ENCODE measurements around the gene PEX13.

Gene PEX13

DNA sequence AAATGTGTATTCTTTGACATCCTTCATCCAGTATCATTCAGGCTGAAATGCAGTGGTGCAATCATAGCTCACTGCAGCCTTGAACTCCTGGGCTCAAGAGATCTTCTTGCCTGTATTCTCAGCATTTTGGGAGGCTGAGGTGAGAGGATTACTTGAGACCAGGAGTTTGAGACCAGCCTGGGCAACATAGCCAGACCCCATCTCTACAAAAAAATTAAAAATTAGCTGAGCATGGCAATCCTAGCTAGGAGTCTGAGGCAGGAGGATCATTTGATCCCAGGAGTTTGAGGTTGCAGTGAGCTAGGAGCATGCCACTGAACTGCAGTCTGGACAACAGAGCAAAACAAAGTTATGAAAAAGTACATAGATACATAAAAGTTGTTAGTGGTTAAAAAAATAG, 72.3 kb downstream of the PEX13 start:
- no peak for TF ChIP-seq ZFX (IDR thresholded peaks at IDR 0.05)
- TF ChIP-seq, protein P1, sequence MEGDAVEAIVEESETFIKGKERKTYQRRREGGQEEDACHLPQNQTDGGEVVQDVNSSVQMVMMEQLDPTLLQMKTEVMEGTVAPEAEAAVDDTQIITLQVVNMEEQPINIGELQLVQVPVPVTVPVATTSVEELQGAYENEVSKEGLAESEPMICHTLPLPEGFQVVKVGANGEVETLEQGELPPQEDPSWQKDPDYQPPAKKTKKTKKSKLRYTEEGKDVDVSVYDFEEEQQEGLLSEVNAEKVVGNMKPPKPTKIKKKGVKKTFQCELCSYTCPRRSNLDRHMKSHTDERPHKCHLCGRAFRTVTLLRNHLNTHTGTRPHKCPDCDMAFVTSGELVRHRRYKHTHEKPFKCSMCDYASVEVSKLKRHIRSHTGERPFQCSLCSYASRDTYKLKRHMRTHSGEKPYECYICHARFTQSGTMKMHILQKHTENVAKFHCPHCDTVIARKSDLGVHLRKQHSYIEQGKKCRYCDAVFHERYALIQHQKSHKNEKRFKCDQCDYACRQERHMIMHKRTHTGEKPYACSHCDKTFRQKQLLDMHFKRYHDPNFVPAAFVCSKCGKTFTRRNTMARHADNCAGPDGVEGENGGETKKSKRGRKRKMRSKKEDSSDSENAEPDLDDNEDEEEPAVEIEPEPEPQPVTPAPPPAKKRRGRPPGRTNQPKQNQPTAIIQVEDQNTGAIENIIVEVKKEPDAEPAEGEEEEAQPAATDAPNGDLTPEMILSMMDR (conservative IDR thresholded peaks at IDR 0.05): no peak
- H3K27ac ChIP-seq: no peak overlapping the region

DNA sequence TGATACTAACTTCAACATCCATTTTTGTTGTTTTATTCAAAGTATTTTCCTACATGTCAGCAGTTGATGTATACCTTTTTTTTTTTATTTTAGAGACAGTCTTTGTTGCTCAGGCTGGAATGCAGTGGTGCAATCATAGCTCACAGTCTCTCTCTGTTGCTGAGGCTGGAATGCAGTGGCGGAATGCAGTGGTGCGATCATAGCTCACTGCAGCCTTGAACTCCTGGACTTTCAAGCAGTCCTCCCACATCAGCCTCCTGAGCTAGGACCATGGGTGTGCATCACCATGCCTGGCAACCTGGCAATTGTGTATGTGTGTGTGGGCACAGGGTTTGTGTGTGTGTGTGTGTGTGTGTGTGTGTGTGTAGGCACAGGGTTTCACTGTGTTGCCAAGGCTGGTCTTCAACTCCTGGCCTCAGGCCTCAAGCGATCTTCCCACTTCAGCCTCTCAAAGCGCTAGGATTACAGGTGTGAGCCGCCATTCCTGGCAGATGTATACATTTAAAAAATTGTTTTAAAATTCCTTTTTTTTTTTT, 72.9 kb downstream of the PEX13 start:
- TF ChIP-seq, protein P1 (conservative IDR thresholded peaks at IDR 0.05): no peak
- no peak for TF ChIP-seq ZFX (IDR thresholded peaks at IDR 0.05)
- no peak overlapping the region for H3K27ac ChIP-seq

DNA sequence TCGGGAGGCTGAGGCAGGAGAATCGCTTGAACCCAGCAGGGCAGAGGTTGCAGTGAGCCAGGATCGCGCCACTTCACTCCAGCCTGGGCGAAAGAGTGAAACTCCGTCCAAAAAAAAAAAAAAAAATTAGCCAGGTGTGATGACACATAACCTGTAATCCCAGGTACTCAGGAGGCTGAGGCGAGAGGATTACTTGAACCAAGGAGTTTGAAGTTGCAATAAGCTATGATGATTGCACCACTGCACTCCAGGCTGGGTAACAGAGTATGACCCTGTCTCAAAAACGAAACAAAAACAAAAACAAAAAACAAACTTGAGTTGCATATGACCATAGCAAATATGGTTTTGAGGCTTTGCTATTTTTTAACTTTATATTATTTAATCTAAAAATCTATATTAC, 74.0 kb downstream of the PEX13 start:
- H3K27ac ChIP-seq: no peak overlapping the region

DNA sequence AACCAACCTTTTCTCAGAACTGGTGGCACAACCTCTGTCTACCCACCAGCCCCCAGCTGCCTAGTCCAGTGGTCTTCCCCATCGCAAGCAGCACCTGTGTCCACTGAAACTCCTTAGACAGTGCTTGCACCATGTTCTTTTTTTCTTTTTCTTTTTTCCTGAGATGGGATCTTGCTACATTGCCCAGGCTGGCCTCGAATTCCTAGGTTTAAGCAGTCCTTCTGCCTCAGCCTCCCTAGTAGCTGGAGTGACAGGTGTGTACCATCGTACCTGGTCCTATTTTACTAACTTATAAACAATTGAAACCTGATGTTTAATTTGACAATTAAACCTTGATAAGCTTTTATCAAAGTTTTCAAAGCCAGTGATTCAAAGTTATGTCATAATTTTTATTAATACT, 78.9 kb downstream of the PEX13 start:
- H3K27ac ChIP-seq: no peak overlapping the region
- TF ChIP-seq ZFX (IDR thresholded peaks at IDR 0.05): no peak
- TF ChIP-seq, protein P1 (conservative IDR thresholded peaks at IDR 0.05): no peak

More for the DNA sequence above, 74.0 kb downstream of the PEX13 start:
- TF ChIP-seq ZFX (IDR thresholded peaks at IDR 0.05): no peak
- TF ChIP-seq, protein P1 (conservative IDR thresholded peaks at IDR 0.05): no peak

DNA sequence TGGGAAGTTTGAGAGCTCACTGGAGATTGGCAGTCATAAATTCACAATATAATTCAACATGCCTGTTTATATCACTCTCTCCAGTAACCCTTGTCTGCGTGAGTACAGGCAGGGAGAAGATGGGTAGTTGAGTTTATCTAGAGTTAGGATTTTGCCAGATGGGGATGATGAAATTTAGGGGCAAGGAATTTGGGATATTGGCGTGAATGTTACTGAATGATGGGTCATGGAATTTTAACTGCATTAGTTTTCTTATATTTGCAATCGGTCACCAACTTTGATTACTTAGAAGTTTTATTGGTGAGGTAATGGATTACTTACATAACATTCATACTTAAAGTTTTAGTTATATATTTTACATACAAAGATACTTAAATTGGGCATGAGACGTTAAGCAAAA, 83.3 kb downstream of the PEX13 start:
- no peak overlapping the region for H3K27ac ChIP-seq
- TF ChIP-seq, protein P1 (conservative IDR thresholded peaks at IDR 0.05): no peak
- TF ChIP-seq ZFX (IDR thresholded peaks at IDR 0.05): no peak
